Liver (tissue), 9 donors: ENCODE data around the gene MAN1C1. TPM values are rescaled to one million over a fixed set of nuclear protein-coding genes. Genes with fewer than 3 reads are reported as not detected.

ENCODE experiments used
- DNase-seq: peaks from one replicate; pipeline ENCODE4 v3.0.0-alpha.2; 2017; ENCODE audit warnings: low spot score
- H3K27ac ChIP-seq, 2 donors: one replicate each; pipeline ENCODE4 v1.7.0; 2013; ENCODE audit warnings: inconsistent platforms in 2 of 2, low read length in 2 of 2, control low read depth in 1 of 2, low read depth in 1 of 2, mild to moderate bottlenecking in 1 of 2
- H3K27me3 ChIP-seq, 4 donors: one replicate each; pipeline versions ENCODE4 v1.6.1 to v1.7.0; 2013; ENCODE audit warnings: low read length in 3 of 4, inconsistent platforms in 1 of 4, mild to moderate bottlenecking in 1 of 4, moderate library complexity in 1 of 4; ENCODE audit not compliant: control insufficient read depth in 4 of 4, insufficient read depth in 4 of 4
- H3K36me3 ChIP-seq, 4 donors: one replicate each; pipeline versions ENCODE4 v1.6.1 to v1.7.0; 2013; ENCODE audit warnings: low read length in 3 of 4, mild to moderate bottlenecking in 3 of 4, low read depth in 1 of 4, moderate library complexity in 1 of 4; ENCODE audit not compliant: control insufficient read depth in 4 of 4, insufficient read depth in 3 of 4
- H3K4me1 ChIP-seq, 4 donors: one replicate each; pipeline versions ENCODE4 v1.6.1 to v1.7.0; 2013; ENCODE audit warnings: low read length in 3 of 4, mild to moderate bottlenecking in 3 of 4, moderate library complexity in 1 of 4; ENCODE audit not compliant: control insufficient read depth in 4 of 4, insufficient read depth in 4 of 4
- H3K4me3 ChIP-seq, 3 donors: one replicate each; pipeline versions ENCODE4 v1.6.1 to v1.7.0; 2013; ENCODE audit warnings: low read length in 3 of 3, control low read depth in 1 of 3, low read depth in 1 of 3, mild to moderate bottlenecking in 1 of 3
- H3K9ac ChIP-seq, 2 donors: one replicate each; pipeline ENCODE4 v1.7.0; 2013; ENCODE audit warnings: low read length in 2 of 2, mild to moderate bottlenecking in 2 of 2, moderate library complexity in 2 of 2, control low read depth in 1 of 2, low read depth in 1 of 2
- H3K9me3 ChIP-seq, 4 donors: one replicate each; pipeline versions ENCODE4 v1.6.1 to v1.7.0; 2013; ENCODE audit warnings: low read length in 3 of 4; ENCODE audit not compliant: control insufficient read depth in 4 of 4
- CTCF ChIP-seq: fragments of 150-350 bp; IDR thresholded peaks from 2 replicates; pipeline ENCODE4 v1.5.1; 2017; ENCODE audit warnings: improper control_type of control experiment, low read depth, low read length; ENCODE audit not compliant: missing input control
- EGR1 ChIP-seq, 2 donors: IDR thresholded peaks; 2 replicates each; pipeline ENCODE4 v1.6.1; 2016 to 2018; ENCODE audit warnings: antibody characterized with exemption in 2 of 2, low read depth in 2 of 2
- FOXA1 ChIP-seq: IDR thresholded peaks from 2 replicates; pipeline ENCODE4 v1.6.1; 2016; ENCODE audit warnings: antibody characterized with exemption
- GABPA ChIP-seq, 2 donors: IDR thresholded peaks in 1 of 2; conservative IDR thresholded peaks in 1 of 2; 2 replicates each; pipeline ENCODE4 v1.6.1; 2016; ENCODE audit warnings: antibody characterized with exemption in 2 of 2, mild to moderate bottlenecking in 1 of 2, moderate library complexity in 1 of 2
- HNF4A ChIP-seq, 2 donors: conservative IDR thresholded peaks; 2 replicates each; pipeline ENCODE4 v1.6.1; 2016; ENCODE audit warnings: antibody characterized with exemption in 2 of 2, mild to moderate bottlenecking in 2 of 2
- HNF4G ChIP-seq: IDR thresholded peaks from 2 replicates; pipeline ENCODE4 v1.6.1; 2016; ENCODE audit warnings: antibody characterized with exemption
- MAX ChIP-seq: IDR thresholded peaks from 2 replicates; pipeline ENCODE4 v1.6.1; 2016; ENCODE audit warnings: antibody characterized with exemption
- RAD21 ChIP-seq, 2 donors: IDR thresholded peaks; 2 replicates each; pipeline ENCODE4 v1.6.1; 2016; ENCODE audit warnings: antibody characterized with exemption in 2 of 2, mild to moderate bottlenecking in 2 of 2
- RXRA ChIP-seq, 2 donors: IDR thresholded peaks; 2 replicates each; pipeline ENCODE4 v1.6.1; 2017 to 2018; ENCODE audit warnings: antibody characterized with exemption in 2 of 2, mild to moderate bottlenecking in 1 of 2
- YY1 ChIP-seq: IDR thresholded peaks from 2 replicates; pipeline ENCODE4 v1.6.1; 2016; ENCODE audit warnings: antibody characterized with exemption, mild to moderate bottlenecking
- ZBTB33 ChIP-seq: IDR thresholded peaks from 2 replicates; pipeline ENCODE4 v1.6.1; 2016; ENCODE audit warnings: antibody characterized with exemption
- WGBS: extraction: QIAGEN DNeasy Blood & Tissue Kit; methylation state at CpG from one replicate; pipeline ENCODE4 v1.1.7; 2013; 5-methylcytosine and 5-hydroxymethylcytosine counted together
- polyA plus RNA-seq, 2 donors: library from polyadenylated mRNA; stranded (reverse) in 1 of 2; unstranded in 1 of 2; fragments of 200-250 nt in 1 of 2; fragments of >200 nt in 1 of 2; fragmentation: Nextera tagmentation in 1 of 2; extraction: Ambion mirVana in 1 of 2; gene quantifications; one replicate each; pipeline versions ENCODE4 v1.2.1 to v1.2.3, GENCODE V29; 2013 to 2015
- total RNA-seq, 2 donors: library from RNA; depleted of rRNA; stranded (reverse); fragments of >200 nt; gene quantifications; one replicate each; pipeline ENCODE4 v1.2.3, GENCODE V29; 2014
- TF ChIP-seq, protein P1 (sequence below): IDR thresholded peaks from 2 replicates; pipeline ENCODE4 v1.6.1; 2016; ENCODE audit warnings: antibody characterized with exemption
- donor health status: healthy.
- donor health status: healthy.
- donor health status: healthy.
- donor health status: healthy.
- donor health status: healthy.

The MAN1C1 gene
- total and polyA plus RNA-seq, 4 donors = 6.3 to 16.0 (median 8.1) TPM

DNA sequence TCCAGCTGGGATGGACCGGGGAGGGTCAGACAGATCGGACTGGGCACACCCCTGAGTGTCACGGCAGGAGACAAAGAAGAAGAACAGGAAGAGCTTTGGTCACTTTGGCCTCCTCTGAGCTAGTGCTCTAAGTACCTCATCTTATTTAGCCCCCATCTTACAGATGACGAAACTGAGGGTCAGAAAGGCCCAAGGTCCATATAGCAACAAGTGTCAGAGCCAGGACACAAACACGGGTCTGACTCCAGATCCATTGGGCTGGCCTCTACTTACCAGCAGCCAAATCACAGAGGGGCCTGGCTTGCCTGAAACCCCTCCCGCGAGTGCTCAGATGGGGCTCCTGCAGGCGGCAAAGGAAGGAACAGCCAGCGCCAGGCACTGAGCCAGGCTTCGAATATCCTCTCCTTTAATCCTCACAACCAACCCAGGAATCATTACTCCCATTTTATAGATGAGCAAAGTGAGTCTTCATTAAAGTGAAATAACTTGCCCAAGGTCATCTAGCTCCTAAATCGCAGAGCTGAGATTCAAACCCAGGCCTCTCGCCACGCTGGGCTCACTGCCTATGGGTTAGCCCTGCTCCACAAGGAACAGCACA lies 157.7 kb downstream of the MAN1C1 start:
- no peak for DNase-seq
- TF ChIP-seq HNF4G (no peak), RAD21 (IDR thresholded peaks at IDR 0.05) (no peak), MAX (no peak), ZBTB33 (no peak), CTCF (no peak)
- TF ChIP-seq, protein P1, sequence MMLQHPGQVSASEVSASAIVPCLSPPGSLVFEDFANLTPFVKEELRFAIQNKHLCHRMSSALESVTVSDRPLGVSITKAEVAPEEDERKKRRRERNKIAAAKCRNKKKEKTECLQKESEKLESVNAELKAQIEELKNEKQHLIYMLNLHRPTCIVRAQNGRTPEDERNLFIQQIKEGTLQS = no peak
- Histone ChIP-seq H3K27me3 (no peaks in the 10 kb centered on the region), H3K27ac (no peak overlapping the region), H3K4me1 (peaks cover 24 to 32% (median 29%) of the 10 kb centered on the region in 4 donors), H3K4me3 (no peak overlapping the region), H3K36me3 (peaks cover 0 to 4% (median 0%) of the 10 kb centered on the region in 4 donors), H3K9me3 (no peaks in the 10 kb centered on the region), H3K9ac (no peak overlapping the region)
- 76% methylated on average over 13 of the region's 13 CpGs for WGBS

GRCh38 chr1:25774921-25775771 lies 158.6 kb downstream of the MAN1C1 start:
- Histone ChIP-seq H3K9ac (no peak overlapping the region), H3K27ac (no peak overlapping the region), H3K9me3 (no peaks in the 10 kb centered on the region), H3K36me3 (peaks cover 0 to 4% (median 0%) of the 10 kb centered on the region in 4 donors), H3K4me3 (no peak overlapping the region), H3K27me3 (no peaks in the 10 kb centered on the region), H3K4me1 (peaks cover 24 to 35% (median 31%) of the 10 kb centered on the region in 4 donors)
- TF ChIP-seq, protein P1 = no peak
- TF ChIP-seq EGR1 (IDR thresholded peaks at IDR 0.05; ENCODE audit: low read depth in 2 of 2) = no peak
- 83% methylated on average over 16 of the region's 16 CpGs for WGBS
- DNase-seq = no peak

GRCh38 chr1:25779388-25779787 lies 162.8 kb downstream of the MAN1C1 start:
- no peaks in the 10 kb centered on the region for H3K9me3 ChIP-seq
- WGBS = 90% methylated on average over 8 of the region's 8 CpGs
- no peak overlapping the region for H3K27ac ChIP-seq
- H3K4me3 ChIP-seq = no peak overlapping the region
- H3K4me1 ChIP-seq = peaks cover 6 to 15% (median 13%) of the 10 kb centered on the region in 4 donors
- no peak for DNase-seq
- no peak overlapping the region for H3K9ac ChIP-seq
- no peaks in the 10 kb centered on the region for H3K27me3 ChIP-seq
- peaks cover 0 to 4% (median 0%) of the 10 kb centered on the region in 4 donors for H3K36me3 ChIP-seq
- TF ChIP-seq YY1 (no peak), HNF4A (conservative IDR thresholded peaks at IDR 0.05) (no peak), FOXA1 (no peak), MAX (no peak), EGR1 (IDR thresholded peaks at IDR 0.05; ENCODE audit: low read depth in 2 of 2) (no peak), GABPA (IDR thresholded peaks at IDR 0.05 in 1 of 2, conservative IDR thresholded peaks at IDR 0.05 in 1 of 2) (no peak), ZBTB33 (no peak), RAD21 (IDR thresholded peaks at IDR 0.05) (no peak), RXRA (IDR thresholded peaks at IDR 0.05) (no peak)
- TF ChIP-seq, protein P1 = no peak
